GM19372 (cell line): Measurements from ENCODE around the gene ZBTB17.

Experiments used
- ATAC-seq: cut with Tn5 transposase; IDR thresholded peaks from one replicate; pipeline ENCODE4 v1.9.1; 2021; ENCODE audit warnings: mild to moderate bottlenecking, low read depth, moderate library complexity; ENCODE audit not compliant: unreplicated experiment

Gene ZBTB17

DNA sequence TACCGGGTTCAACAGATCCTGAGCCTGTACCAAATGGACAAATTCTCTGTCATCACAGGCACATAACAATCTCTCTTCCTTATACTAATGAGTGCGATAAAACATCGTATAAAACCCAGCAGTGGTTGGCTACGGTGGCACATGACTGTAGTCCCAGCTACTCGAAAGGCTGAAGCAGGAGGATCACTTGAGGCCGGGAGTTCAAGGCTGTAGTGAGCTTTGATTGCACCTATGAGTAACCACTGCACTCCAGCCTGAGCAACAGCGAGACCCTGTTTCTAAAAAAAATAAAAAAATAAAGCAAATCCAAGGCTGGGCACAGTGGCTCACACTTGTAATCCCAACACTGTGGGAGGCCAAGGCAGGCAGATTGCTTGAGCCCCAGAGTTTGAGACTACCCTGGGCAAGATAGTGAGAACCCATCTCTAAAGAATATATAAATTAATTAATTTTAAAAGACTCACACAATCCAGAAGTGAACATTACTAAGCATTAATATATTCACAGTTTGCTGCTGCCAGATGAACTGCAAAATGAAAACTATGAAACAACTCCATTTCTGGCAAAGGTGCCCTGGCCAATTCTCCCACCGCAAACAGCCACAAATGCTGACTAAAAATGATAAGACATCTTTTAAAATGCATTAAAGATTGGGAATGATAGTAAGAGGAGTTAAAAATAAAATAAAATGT, 13.1 kb downstream of the ZBTB17 start:
- ATAC-seq, result no peak

- no peak for ATAC-seq
These were observed 13.7 kb downstream of the ZBTB17 start for GRCh38 chr1:15962176-15962575.

DNA sequence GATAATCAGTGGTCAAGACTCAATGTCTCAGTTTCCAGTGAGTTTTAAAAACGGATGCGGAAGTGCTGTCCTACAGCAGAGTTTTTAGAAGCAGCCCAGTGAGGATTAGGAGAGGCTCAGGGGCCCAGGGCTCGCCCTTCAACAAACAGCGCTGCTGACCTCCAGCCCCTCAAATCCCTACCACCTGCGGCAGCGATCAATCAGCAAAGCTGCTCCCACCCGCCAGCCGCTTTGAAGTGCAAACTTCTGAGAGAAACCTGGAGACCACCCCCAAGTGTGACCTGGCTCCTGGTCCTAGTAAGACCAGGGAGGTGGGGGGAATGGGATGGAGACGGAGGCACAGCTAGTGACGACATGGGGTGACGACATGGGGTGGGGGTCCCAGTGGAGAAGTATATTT, 14.4 kb downstream of the ZBTB17 start:
- ATAC-seq, result no peak

GRCh38 chr1:15960808-15961207, 15.1 kb downstream of the ZBTB17 start:
- ATAC-seq, result no peak

DNA sequence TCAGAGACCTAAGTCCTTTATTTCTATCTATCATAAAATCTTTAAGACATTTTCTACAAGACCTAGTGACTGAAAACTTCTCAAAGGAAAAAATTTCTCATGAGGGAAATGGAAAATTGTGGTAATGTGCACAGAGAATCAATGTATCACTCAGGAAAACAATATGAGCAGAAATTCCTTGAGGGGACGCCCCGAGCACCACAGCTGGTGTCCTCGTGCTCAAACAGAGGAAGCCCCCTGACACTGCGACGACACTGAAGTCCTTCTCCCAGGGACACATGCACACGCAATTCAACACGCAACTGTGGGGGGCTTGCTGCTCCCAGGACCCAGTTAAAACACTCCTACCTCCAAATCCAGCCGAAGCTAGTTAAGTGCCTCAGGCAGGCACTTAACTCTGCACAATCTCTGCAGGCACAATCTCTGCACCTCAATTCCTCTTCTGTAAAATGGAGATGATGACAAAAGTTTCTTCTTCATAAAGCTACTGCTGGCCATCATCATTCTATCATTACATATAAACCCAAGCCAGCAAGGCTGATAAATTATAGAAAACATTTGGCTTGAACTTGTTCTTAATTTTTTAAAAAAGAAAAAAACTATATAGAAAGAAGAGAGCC, 16.0 kb downstream of the ZBTB17 start:
- ATAC-seq, result no peak

- no peak for ATAC-seq
These were observed 16.5 kb downstream of the ZBTB17 start for GRCh38 chr1:15959424-15959823.

- ATAC-seq, result no peak
These were observed 17.1 kb downstream of the ZBTB17 start for GRCh38 chr1:15958793-15959192.

GRCh38 chr1:15958111-15958510, 17.8 kb downstream of the ZBTB17 start:
- ATAC-seq, result no peak

GRCh38 chr1:15957221-15958095, 18.4 kb downstream of the ZBTB17 start:
- ATAC-seq, result no peak

- no peak for ATAC-seq
These were observed 19.8 kb downstream of the ZBTB17 start for GRCh38 chr1:15956150-15956549.

GRCh38 chr1:15955552-15955951, 20.3 kb downstream of the ZBTB17 start:
- no peak for ATAC-seq

- no peak for ATAC-seq
These were observed 21.6 kb downstream of the ZBTB17 start for GRCh38 chr1:15954316-15954715.

GRCh38 chr1:15953791-15954241, 22.1 kb downstream of the ZBTB17 start:
- no peak for ATAC-seq

DNA sequence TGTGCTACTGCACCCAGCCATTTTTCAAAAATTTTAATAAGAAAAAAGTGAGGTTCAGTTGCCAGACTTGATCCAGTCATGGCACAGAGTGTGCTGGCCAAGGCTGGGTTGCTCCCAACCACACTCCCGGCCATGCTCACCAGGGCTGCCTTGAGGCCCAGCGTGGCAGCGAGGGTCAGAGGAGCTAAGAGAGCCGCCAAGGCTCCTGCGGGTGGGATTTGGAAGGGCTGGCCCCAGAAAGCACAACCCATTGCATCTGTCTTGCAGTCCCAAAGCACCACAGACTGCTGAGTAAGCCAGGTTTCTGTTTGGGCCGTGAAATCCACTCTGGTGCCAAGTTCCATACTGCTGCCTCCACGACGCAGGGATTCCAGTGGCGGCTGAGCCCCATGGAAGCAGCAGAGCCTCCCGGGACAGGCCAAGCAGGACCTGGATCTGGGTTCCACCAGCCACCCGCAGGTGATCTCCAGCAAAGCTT, 22.6 kb downstream of the ZBTB17 start:
- no peak for ATAC-seq

DNA sequence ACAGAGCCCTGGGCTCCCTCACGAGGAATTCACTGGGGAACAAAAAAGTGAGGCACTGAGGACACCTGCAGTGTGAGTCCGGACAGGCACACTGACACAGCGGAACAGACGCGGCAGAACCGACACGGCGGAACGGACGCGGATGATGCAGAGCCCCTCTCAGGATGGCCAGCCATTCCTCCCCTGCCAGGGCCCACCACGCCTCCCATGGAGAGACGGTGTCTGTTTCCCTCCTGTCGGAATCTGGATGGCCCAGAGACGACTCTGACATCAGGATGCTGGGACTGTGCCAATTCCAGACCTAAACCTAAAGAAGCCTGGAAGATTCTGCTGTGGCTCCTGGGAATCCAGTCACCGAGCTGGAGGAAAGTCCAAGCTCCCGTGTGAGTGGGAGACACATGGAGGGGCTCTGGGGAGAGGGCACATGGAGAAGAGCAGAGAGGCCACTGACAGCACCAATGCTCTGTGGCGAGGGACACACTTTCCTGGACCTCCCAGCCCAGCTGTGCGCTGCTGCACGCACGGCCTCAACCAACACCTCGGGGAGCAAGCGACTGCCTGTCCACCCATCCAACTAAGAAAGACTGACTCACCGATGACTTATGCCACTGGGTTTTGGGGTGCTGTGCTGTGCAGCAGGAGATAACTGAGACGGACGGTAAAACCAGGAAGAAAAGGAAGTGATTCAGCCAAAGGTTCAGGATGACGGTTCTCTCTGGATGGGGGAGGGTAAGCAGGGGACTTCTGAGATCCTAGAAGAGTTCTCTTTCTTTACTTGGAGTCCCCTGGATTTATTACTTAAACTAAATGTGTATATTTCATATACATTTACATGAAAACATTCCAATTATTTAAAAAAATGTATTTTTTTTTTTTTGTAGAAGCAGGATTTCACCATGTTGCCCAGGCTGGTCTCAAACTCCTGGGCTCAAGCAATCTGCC, 23.3 kb downstream of the ZBTB17 start:
- no peak for ATAC-seq

DNA sequence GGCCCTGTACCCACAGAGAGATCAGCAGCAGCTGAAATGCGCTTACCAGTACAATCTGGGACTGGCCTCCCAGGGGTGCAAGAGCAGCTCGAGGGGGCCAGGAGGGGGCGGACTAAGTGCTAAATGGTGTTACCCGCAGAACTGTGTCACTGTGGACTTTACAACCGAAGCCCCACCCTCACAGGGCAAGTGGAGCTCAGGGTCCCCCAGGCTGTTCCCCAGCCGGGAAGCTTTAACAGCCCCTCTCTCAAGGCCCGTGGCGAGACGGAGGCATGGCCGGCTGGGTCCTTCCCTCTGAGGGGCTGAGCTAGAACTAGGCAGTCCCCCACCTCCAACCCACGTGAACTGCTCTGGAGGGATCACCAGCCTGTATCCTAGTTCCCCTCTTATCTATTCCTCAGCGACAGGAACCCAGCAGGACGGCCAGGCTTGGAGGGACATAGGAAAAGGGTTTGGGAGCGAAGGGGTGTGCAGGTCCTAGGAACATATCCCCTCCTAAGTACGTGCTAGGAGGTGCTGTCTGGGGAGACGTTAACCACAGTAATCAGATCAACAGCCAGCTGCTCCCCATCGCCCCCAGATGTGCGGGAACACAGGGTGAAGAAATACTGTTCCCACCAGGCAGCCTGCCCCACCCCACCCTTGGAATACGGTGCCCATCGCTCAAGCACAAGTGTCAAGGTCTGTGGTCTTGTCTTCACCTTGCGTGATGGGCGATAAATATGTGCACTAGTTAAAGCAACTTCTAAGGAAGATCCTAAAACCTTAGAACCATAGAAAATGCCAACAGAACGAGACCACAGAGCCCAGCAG, 24.4 kb downstream of the ZBTB17 start:
- no peak for ATAC-seq

- no peak for ATAC-seq
These were observed 25.1 kb downstream of the ZBTB17 start for GRCh38 chr1:15950763-15951295.

- no peak for ATAC-seq
These were observed 25.6 kb downstream of the ZBTB17 start for GRCh38 chr1:15950302-15950701.
